Tibial nerve (tissue), 4 donors: ENCODE results near the gene MAML2.

Experiments used
- CTCF ChIP-seq, 5 experiments: fragments of 200-600 bp in 3 of 5; fragments of 450-650 bp in 2 of 5; sonication (generic) in 3 of 5; IDR thresholded peaks; one replicate each; pipeline ENCODE4 v1.5.1; 2016 to 2019; ENCODE audit warnings: antibody characterized with exemption in 5 of 5, mild to moderate bottlenecking in 3 of 5, moderate library complexity in 2 of 5
- EP300 ChIP-seq, 2 donors: sonication (generic); formaldehyde crosslinking; IDR thresholded peaks; one replicate each; pipeline ENCODE4 v1.6.1; 2017; ENCODE audit warnings: antibody characterized with exemption in 2 of 2, mild to moderate bottlenecking in 1 of 2

- TF ChIP-seq EP300 (IDR thresholded peaks at IDR 0.05) (no peak), CTCF (IDR thresholded peaks at IDR 0.05) (no peak)
These were observed 193.0 kb downstream of the MAML2 start for GRCh38 chr11:96149743-96150555.
